ENCODE data around the gene ZMIZ1.
A peak's percentile ranks its signal among the peaks of the same experiment; 100 is the strongest.

The ZMIZ1 gene

GRCh38 chr10:79172881-79173280 is 104.1 kb downstream of the ZMIZ1 start:
- H4K91ac ChIP-seq (ENCODE audit: low read length), result no peak overlapping the region
- H2BK120ac ChIP-seq (ENCODE audit: low read depth, low read length), result no peak overlapping the region
- no peak overlapping the region for H3K27ac ChIP-seq (ENCODE audit: low read length, poor library complexity, severe bottlenecking)
- H2AFZ ChIP-seq (ENCODE audit: low read depth, low read length), result no peak overlapping the region
- H3K23ac ChIP-seq (ENCODE audit: low read length in 2 of 2), result no peak overlapping the region
- H2BK5ac ChIP-seq (ENCODE audit: low read depth, low read length, poor library complexity, severe bottlenecking), result no peak overlapping the region
- H2BK12ac ChIP-seq (ENCODE audit: low read length in 2 of 2), result no peak overlapping the region
- no peaks in the 10 kb centered on the region for H3K9me3 ChIP-seq (ENCODE audit: control insufficient read depth, low read length)
- H3K4ac ChIP-seq (ENCODE audit: low read depth in 1 of 2, low read length in 2 of 2), result no peak overlapping the region
- H3K18ac ChIP-seq (ENCODE audit: low read depth in 1 of 2, low read length in 2 of 2), result no peak overlapping the region
- no peak overlapping the region for H4K8ac ChIP-seq (ENCODE audit: low read length)
- peaks cover 52% of the 10 kb centered on the region for H3K4me1 ChIP-seq (ENCODE audit: control insufficient read depth, insufficient read depth, low read depth, low read length)
- H3K14ac ChIP-seq (ENCODE audit: low read length in 2 of 2), result no peak overlapping the region
- H2AK5ac ChIP-seq (ENCODE audit: low read length, severe bottlenecking), result no peak overlapping the region
- no peak for DNase-seq
- no peak overlapping the region for H3K4me2 ChIP-seq (ENCODE audit: low read length, poor library complexity, severe bottlenecking)
- no peak overlapping the region for H3K4me3 ChIP-seq (ENCODE audit: insufficient read depth in 1 of 2, low read depth in 1 of 2, low read length in 2 of 2)
- H3K27me3 ChIP-seq (ENCODE audit: control insufficient read depth in 1 of 2, insufficient read depth in 1 of 2, low read length in 2 of 2), result no peaks in the 10 kb centered on the region
- no peak overlapping the region for H3K9ac ChIP-seq (ENCODE audit: low read length)
- no peak overlapping the region for H2BK15ac ChIP-seq (ENCODE audit: low read depth, poor library complexity, severe bottlenecking)
- peaks cover 55% of the 10 kb centered on the region for H3K79me1 ChIP-seq (replicated peaks; ENCODE audit: low read length, poor library complexity, severe bottlenecking)
- WGBS, result 96% methylated on average over 5 of the region's 5 CpGs
- H3K36me3 ChIP-seq (ENCODE audit: control insufficient read depth in 1 of 2, insufficient read depth in 2 of 2, low read depth in 1 of 2, low read length in 2 of 2), result peaks cover 67 to 83% of the 10 kb centered on the region in 2 experiments

- peaks cover 60% of the 10 kb centered on the region for H3K4me1 ChIP-seq (ENCODE audit: control insufficient read depth, insufficient read depth, low read depth, low read length)
- H3K4ac ChIP-seq (ENCODE audit: low read depth in 1 of 2, low read length in 2 of 2), result no peak overlapping the region
- H3K14ac ChIP-seq (ENCODE audit: low read length in 2 of 2), result no peak overlapping the region
- H3K27ac ChIP-seq (ENCODE audit: low read length, poor library complexity, severe bottlenecking), result no peak overlapping the region
- H3K27me3 ChIP-seq (ENCODE audit: control insufficient read depth in 1 of 2, insufficient read depth in 1 of 2, low read length in 2 of 2), result no peaks in the 10 kb centered on the region
- no peak overlapping the region for H2BK120ac ChIP-seq (ENCODE audit: low read depth, low read length)
- no peak overlapping the region for H3K4me3 ChIP-seq (ENCODE audit: insufficient read depth in 1 of 2, low read depth in 1 of 2, low read length in 2 of 2)
- no peak overlapping the region for H2AFZ ChIP-seq (ENCODE audit: low read depth, low read length)
- H3K4me2 ChIP-seq (ENCODE audit: low read length, poor library complexity, severe bottlenecking), result no peak overlapping the region
- H3K18ac ChIP-seq (ENCODE audit: low read depth in 1 of 2, low read length in 2 of 2), result no peak overlapping the region
- peak overlapping the region; percentile 4 for H4K8ac ChIP-seq (ENCODE audit: low read length)
- peaks cover 49% of the 10 kb centered on the region for H3K79me1 ChIP-seq (replicated peaks; ENCODE audit: low read length, poor library complexity, severe bottlenecking)
- H3K9me3 ChIP-seq (ENCODE audit: control insufficient read depth, low read length), result no peaks in the 10 kb centered on the region
- no peak overlapping the region for H3K9ac ChIP-seq (ENCODE audit: low read length)
- H2AK5ac ChIP-seq (ENCODE audit: low read length, severe bottlenecking), result no peak overlapping the region
- H2BK15ac ChIP-seq (ENCODE audit: low read depth, poor library complexity, severe bottlenecking), result no peak overlapping the region
- H3K36me3 ChIP-seq (ENCODE audit: control insufficient read depth in 1 of 2, insufficient read depth in 2 of 2, low read depth in 1 of 2, low read length in 2 of 2), result peaks cover 59 to 79% of the 10 kb centered on the region in 2 experiments
- 95% methylated on average over 10 of the region's 10 CpGs for WGBS
- H4K91ac ChIP-seq (ENCODE audit: low read length), result peak overlapping the region; percentile 25
- no peak overlapping the region for H2BK5ac ChIP-seq (ENCODE audit: low read depth, low read length, poor library complexity, severe bottlenecking)
- H2BK12ac ChIP-seq (ENCODE audit: low read length in 2 of 2), result no peak overlapping the region
- no peak for DNase-seq
- no peak overlapping the region for H3K23ac ChIP-seq (ENCODE audit: low read length in 2 of 2)
Observed at GRCh38 chr10:79173582-79174262, 105.0 kb downstream of the ZMIZ1 start.

DNA sequence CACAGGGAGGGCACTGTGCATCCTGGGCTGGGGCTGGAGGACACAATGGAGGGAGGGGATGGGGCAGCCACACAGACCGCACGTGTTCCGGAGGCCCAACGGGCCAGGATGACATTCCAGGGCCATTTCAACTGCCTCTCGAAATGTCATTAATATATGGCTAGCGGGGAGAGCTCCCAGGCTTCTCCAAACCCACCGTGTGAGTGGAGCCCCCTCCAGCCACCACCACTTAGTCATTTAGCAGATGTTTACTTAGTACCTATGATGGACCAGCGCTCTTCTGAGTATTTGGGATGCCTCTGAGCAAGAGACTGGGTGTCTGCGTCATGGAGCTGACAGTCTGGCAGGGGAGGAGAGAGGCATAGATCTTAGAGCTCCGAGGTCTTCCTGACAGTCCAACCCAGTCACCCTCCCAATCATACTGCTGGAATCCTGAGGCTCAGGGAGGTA is 107.3 kb downstream of the ZMIZ1 start:
- H3K27me3 ChIP-seq (ENCODE audit: control insufficient read depth in 1 of 2, insufficient read depth in 1 of 2, low read length in 2 of 2), result no peaks in the 10 kb centered on the region
- H2BK120ac ChIP-seq (ENCODE audit: low read depth, low read length), result no peak overlapping the region
- no peak overlapping the region for H2BK5ac ChIP-seq (ENCODE audit: low read depth, low read length, poor library complexity, severe bottlenecking)
- peak overlapping the region; percentile 89 for H3K27ac ChIP-seq (ENCODE audit: low read length, poor library complexity, severe bottlenecking)
- peak overlapping the region; percentile 59 to 93 for H3K18ac ChIP-seq (ENCODE audit: low read depth in 1 of 2, low read length in 2 of 2)
- no peak overlapping the region for H3K23ac ChIP-seq (ENCODE audit: low read length in 2 of 2)
- peak overlapping the region; percentile 50 for H3K9ac ChIP-seq (ENCODE audit: low read length)
- H2BK15ac ChIP-seq (ENCODE audit: low read depth, poor library complexity, severe bottlenecking), result no peak overlapping the region
- H2AFZ ChIP-seq (ENCODE audit: low read depth, low read length), result no peak overlapping the region
- peak overlapping the region in 1 of 2 experiments; percentile 11 for H2BK12ac ChIP-seq (ENCODE audit: low read length in 2 of 2)
- DNase-seq, result peak; percentile 84
- no peak overlapping the region for H3K4me2 ChIP-seq (ENCODE audit: low read length, poor library complexity, severe bottlenecking)
- peaks cover 78% of the 10 kb centered on the region for H3K4me1 ChIP-seq (ENCODE audit: control insufficient read depth, insufficient read depth, low read depth, low read length)
- peak overlapping the region; percentile 60 for H2AK5ac ChIP-seq (ENCODE audit: low read length, severe bottlenecking)
- 31% methylated on average over 10 of the region's 10 CpGs for WGBS
- H4K8ac ChIP-seq (ENCODE audit: low read length), result peak overlapping the region; percentile 31
- H3K9me3 ChIP-seq (ENCODE audit: control insufficient read depth, low read length), result no peaks in the 10 kb centered on the region
- peaks cover 30% of the 10 kb centered on the region for H3K79me1 ChIP-seq (replicated peaks; ENCODE audit: low read length, poor library complexity, severe bottlenecking)
- H3K4me3 ChIP-seq (ENCODE audit: insufficient read depth in 1 of 2, low read depth in 1 of 2, low read length in 2 of 2), result no peak overlapping the region
- no peak overlapping the region for H3K4ac ChIP-seq (ENCODE audit: low read depth in 1 of 2, low read length in 2 of 2)
- H4K91ac ChIP-seq (ENCODE audit: low read length), result no peak overlapping the region
- peak overlapping the region in 1 of 2 experiments; percentile 37 for H3K14ac ChIP-seq (ENCODE audit: low read length in 2 of 2)
- H3K36me3 ChIP-seq (ENCODE audit: control insufficient read depth in 1 of 2, insufficient read depth in 2 of 2, low read depth in 1 of 2, low read length in 2 of 2), result peaks cover 54 to 70% of the 10 kb centered on the region in 2 experiments

DNA sequence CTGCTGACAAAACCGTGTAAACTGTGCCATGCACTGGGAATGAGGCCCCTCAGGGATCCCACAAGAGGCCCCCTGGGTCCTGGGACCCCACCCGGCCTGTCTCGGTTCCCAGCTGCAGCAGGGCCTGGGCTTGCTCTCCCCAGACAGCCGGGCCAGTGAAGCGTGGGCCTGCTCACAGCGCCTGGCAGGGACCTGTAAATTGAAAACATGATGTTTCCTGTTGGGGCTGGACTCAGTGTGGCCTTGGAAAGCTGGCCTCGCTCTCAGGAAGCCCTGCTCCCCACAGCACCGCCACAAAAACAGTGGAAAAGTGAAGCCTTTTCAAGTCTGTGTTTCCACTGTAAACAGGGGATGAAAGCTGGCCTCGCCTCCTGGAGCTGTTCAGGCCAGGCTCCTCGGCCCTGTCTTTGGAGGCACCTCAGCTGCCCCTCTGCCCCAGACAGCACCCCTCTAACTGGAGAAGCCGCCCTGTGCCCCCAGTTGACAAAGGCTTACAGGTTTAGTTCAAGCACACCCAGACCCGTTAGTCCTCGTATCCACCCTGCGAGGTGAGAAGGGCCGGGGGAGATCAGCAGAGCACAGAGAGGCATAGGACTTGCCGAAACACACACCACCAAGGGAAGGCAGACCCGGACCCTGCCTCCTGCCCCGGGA is 108.3 kb downstream of the ZMIZ1 start:
- WGBS, result 47% methylated on average over 18 of the region's 18 CpGs
- H2AFZ ChIP-seq (ENCODE audit: low read depth, low read length), result no peak overlapping the region

More for the DNA sequence above, 108.3 kb downstream of the ZMIZ1 start:
- Histone ChIP-seq H2BK12ac (ENCODE audit: low read length in 2 of 2) (peak overlapping the region; percentile 28 to 82), H3K23ac (ENCODE audit: low read length in 2 of 2) (peak overlapping the region in 1 of 2 experiments; percentile 28), H3K27ac (ENCODE audit: low read length, poor library complexity, severe bottlenecking) (peak overlapping the region; percentile 89), H3K14ac (ENCODE audit: low read length in 2 of 2) (peak overlapping the region in 1 of 2 experiments; percentile 73), H4K91ac (ENCODE audit: low read length) (peak overlapping the region; percentile 79), H3K27me3 (ENCODE audit: control insufficient read depth in 1 of 2, insufficient read depth in 1 of 2, low read length in 2 of 2) (no peaks in the 10 kb centered on the region), H2AK5ac (ENCODE audit: low read length, severe bottlenecking) (peak overlapping the region; percentile 98), H3K4me2 (ENCODE audit: low read length, poor library complexity, severe bottlenecking) (no peak overlapping the region), H2BK120ac (ENCODE audit: low read depth, low read length) (peak overlapping the region; percentile 71), H3K4me1 (ENCODE audit: control insufficient read depth, insufficient read depth, low read depth, low read length) (peaks cover 83% of the 10 kb centered on the region), H3K4ac (ENCODE audit: low read depth in 1 of 2, low read length in 2 of 2) (peak overlapping the region; percentile 42 to 87), H4K8ac (ENCODE audit: low read length) (peak overlapping the region; percentile 59), H3K36me3 (ENCODE audit: control insufficient read depth in 1 of 2, insufficient read depth in 2 of 2, low read depth in 1 of 2, low read length in 2 of 2) (peaks cover 53 to 66% of the 10 kb centered on the region in 2 experiments), H2BK5ac (ENCODE audit: low read depth, low read length, poor library complexity, severe bottlenecking) (peak overlapping the region; percentile 82), H3K9me3 (ENCODE audit: control insufficient read depth, low read length) (no peaks in the 10 kb centered on the region), H3K79me1 (replicated peaks; ENCODE audit: low read length, poor library complexity, severe bottlenecking) (peaks cover 23% of the 10 kb centered on the region), H3K18ac (ENCODE audit: low read depth in 1 of 2, low read length in 2 of 2) (peak overlapping the region; percentile 72 to 93), H2BK15ac (ENCODE audit: low read depth, poor library complexity, severe bottlenecking) (peak overlapping the region; percentile 68), H3K4me3 (ENCODE audit: insufficient read depth in 1 of 2, low read depth in 1 of 2, low read length in 2 of 2) (no peak overlapping the region), H3K9ac (ENCODE audit: low read length) (peak overlapping the region; percentile 50)
- DNase-seq, result peak; percentile 62

Measured in mesenchymal stem cell (in vitro differentiated cells and primary cell).